ENCODE results near the gene NBEA.

- no peak for TF ChIP-seq POLR2AphosphoS5 (IDR thresholded peaks at IDR 0.05; ENCODE audit: insufficient read depth in 1 of 2, low read depth in 1 of 2)
- TF ChIP-seq, protein P1, sequence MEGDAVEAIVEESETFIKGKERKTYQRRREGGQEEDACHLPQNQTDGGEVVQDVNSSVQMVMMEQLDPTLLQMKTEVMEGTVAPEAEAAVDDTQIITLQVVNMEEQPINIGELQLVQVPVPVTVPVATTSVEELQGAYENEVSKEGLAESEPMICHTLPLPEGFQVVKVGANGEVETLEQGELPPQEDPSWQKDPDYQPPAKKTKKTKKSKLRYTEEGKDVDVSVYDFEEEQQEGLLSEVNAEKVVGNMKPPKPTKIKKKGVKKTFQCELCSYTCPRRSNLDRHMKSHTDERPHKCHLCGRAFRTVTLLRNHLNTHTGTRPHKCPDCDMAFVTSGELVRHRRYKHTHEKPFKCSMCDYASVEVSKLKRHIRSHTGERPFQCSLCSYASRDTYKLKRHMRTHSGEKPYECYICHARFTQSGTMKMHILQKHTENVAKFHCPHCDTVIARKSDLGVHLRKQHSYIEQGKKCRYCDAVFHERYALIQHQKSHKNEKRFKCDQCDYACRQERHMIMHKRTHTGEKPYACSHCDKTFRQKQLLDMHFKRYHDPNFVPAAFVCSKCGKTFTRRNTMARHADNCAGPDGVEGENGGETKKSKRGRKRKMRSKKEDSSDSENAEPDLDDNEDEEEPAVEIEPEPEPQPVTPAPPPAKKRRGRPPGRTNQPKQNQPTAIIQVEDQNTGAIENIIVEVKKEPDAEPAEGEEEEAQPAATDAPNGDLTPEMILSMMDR (IDR thresholded peaks at IDR 0.05) = no peak
Measured at GRCh38 chr13:35469806-35470525, 527.9 kb downstream of the NBEA start.

All from vagina (tissue), 2 donors.